Caco-2 (cell line): ENCODE data around the gene CDC42BPG. TPM values are rescaled to one million over a fixed set of nuclear protein-coding genes. Genes with fewer than 3 reads are reported as not detected.

Experiments
- BruUV-seq: library from RNA; stranded (reverse); fragments of 400-500 nt; replicated peaks from 2 replicates; lab custom pipeline; 2021; lab: Mats Ljungman, UMichigan
- CTCF ChIA-PET: fragments of 300-600 bp; sonication (Branson Sonifier 250); formaldehyde crosslinking; loops from one replicate; lab custom pipeline; 2022; ENCODE audit warnings: antibody characterized with exemption; lab: Charles Lee
- POLR2A ChIA-PET: fragments of 300-600 bp; sonication (Branson Sonifier 250); formaldehyde crosslinking; loops from one replicate; lab custom pipeline; 2022; ENCODE audit warnings: antibody characterized with exemption; lab: Charles Lee
- DNase-seq, 2 experiments: peaks; one replicate each; pipeline versions ENCODE4 v3.0.0 to v3.0.0-alpha.2; 2020 to 2022
- H3K27me3 ChIP-seq: replicated peaks from 2 replicates; pipeline ENCODE4 v1.6.0; 2011; ENCODE audit warnings: low read length; ENCODE audit not compliant: control insufficient read depth, insufficient read depth
- H3K36me3 ChIP-seq: 2 replicates; pipeline ENCODE4 v1.5.1; 2011; ENCODE audit warnings: low read length; ENCODE audit not compliant: control insufficient read depth, insufficient read depth
- H3K4me1 ChIP-seq: fragments of 250-450 bp; sonication (Bioruptor Pico); 2 replicates; pipeline ENCODE4 v1.5.1; 2020; ENCODE audit warnings: mild to moderate bottlenecking
- H3K4me3 ChIP-seq: 2 replicates; pipeline ENCODE4 v1.5.1; 2011; ENCODE audit warnings: low read depth, mild to moderate bottlenecking, control low read depth, low read length
- H3K9me3 ChIP-seq: fragments of 250-450 bp; sonication (Bioruptor Pico); 2 replicates; pipeline ENCODE4 v1.5.1; 2020; ENCODE audit warnings: mild to moderate bottlenecking, moderate library complexity
- H3K27ac Mint-ChIP-seq: one replicate; pipeline ENCODE4 v1.8.0; 2022; ENCODE audit warnings: mixed read lengths; ENCODE audit not compliant: unreplicated experiment
- H3K27me3 Mint-ChIP-seq: one replicate; pipeline ENCODE4 v1.8.0; 2022; ENCODE audit warnings: mixed read lengths; ENCODE audit not compliant: insufficient read depth, unreplicated experiment
- H3K36me3 Mint-ChIP-seq: one replicate; pipeline ENCODE4 v1.8.0; 2022; ENCODE audit warnings: mild to moderate bottlenecking, mixed read lengths; ENCODE audit not compliant: insufficient read depth, unreplicated experiment
- H3K4me1 Mint-ChIP-seq: one replicate; pipeline ENCODE4 v1.8.0; 2022; ENCODE audit warnings: low read depth, mixed read lengths; ENCODE audit not compliant: unreplicated experiment
- H3K4me3 Mint-ChIP-seq: one replicate; pipeline ENCODE4 v1.8.0; 2022; ENCODE audit warnings: mild to moderate bottlenecking, moderate library complexity, mixed read lengths; ENCODE audit not compliant: unreplicated experiment
- H3K9me3 Mint-ChIP-seq: one replicate; pipeline ENCODE4 v1.8.0; 2022; ENCODE audit warnings: mixed read lengths; ENCODE audit not compliant: unreplicated experiment
- CTCF ChIP-seq, 2 experiments: fragments of 200-600 bp in 1 of 2; IDR thresholded peaks; 1 replicate in 1 of 2; 2 replicates in 1 of 2; pipeline versions ENCODE4 v1.5.1 to v1.8.0; 2011 to 2022; ENCODE audit warnings: antibody characterized with exemption in 1 of 2, control low read depth in 1 of 2, inconsistent platforms in 1 of 2, low read depth in 1 of 2, low read length in 1 of 2, mild to moderate bottlenecking in 1 of 2, moderate library complexity in 1 of 2; ENCODE audit not compliant: insufficient read depth in 1 of 2, severe bottlenecking in 1 of 2, unreplicated experiment in 1 of 2
- intact Hi-C: fragments of 100-400 bp; cut with micrococcal nuclease; formaldehyde crosslinking; loops from one replicate; pipeline ENCODE4 v1.10.0; 2022; ENCODE audit not compliant: unreplicated experiment
- total RNA-seq: library from RNA; stranded (reverse); gene quantifications from 2 replicates; pipeline ENCODE4 v1.2.3, GENCODE V29; 2022

Gene CDC42BPG
- total RNA-seq, 1 experiment from 2014 or later, result 29.1 TPM

GRCh38 chr11:64891215-64891848 is 46.9 kb upstream of the CDC42BPG start:
- no peaks in the 10 kb centered on the region for H3K27me3 Mint-ChIP-seq
- no TSS peak for BruUV-seq
- Histone ChIP-seq H3K27me3 (no peaks in the 10 kb centered on the region), H3K36me3 (peaks cover 12% of the 10 kb centered on the region), H3K4me1 (peaks cover 68% of the 10 kb centered on the region), H3K4me3 (peak overlapping the region; percentile 78), H3K9me3 (no peaks in the 10 kb centered on the region)
- peaks cover 36% of the 10 kb centered on the region for H3K4me1 Mint-ChIP-seq
- peak overlapping the region; percentile 80 for H3K4me3 Mint-ChIP-seq
- ChIA-PET CTCF (interaction anchor here (1.4 to 5.0 kb wide), 2 partner anchors 14 to 44 kb away, joined by 4 to 51 read pairs; no protein-coding TSS in a partner anchor), POLR2A (interaction anchor here (0.8 to 1.0 kb wide), 2 partner anchors 13 to 112 kb away, joined by 3 read pairs; partner anchors contain the start of gene EHD1)
- intact Hi-C loops, result loop anchor here (5.0 kb wide), 1 partner anchor 89 kb away; the partner anchor contains the start of gene MAP4K2
- TF ChIP-seq CTCF (IDR thresholded peaks at IDR 0.05; ENCODE audit: insufficient read depth in 1 of 2, low read depth in 1 of 2, low read length in 1 of 2, severe bottlenecking in 1 of 2, unreplicated experiment in 1 of 2), result no peak
- DNase-seq, result peak; percentile 63 to 85
- H3K9me3 Mint-ChIP-seq, result no peaks in the 10 kb centered on the region
- peaks cover 57% of the 10 kb centered on the region for H3K36me3 Mint-ChIP-seq
- H3K27ac Mint-ChIP-seq, result peak overlapping the region; percentile 93

GRCh38 chr11:64890522-64890939 is 46.1 kb upstream of the CDC42BPG start:
- H3K4me1 Mint-ChIP-seq, result peaks cover 44% of the 10 kb centered on the region
- no TSS peak for BruUV-seq
- POLR2A ChIA-PET, result interaction anchor here (0.8 to 1.0 kb wide), 2 partner anchors 12 to 111 kb away, joined by 3 read pairs; partner anchors contain the start of gene EHD1
- H3K4me3 Mint-ChIP-seq, result peak overlapping the region; percentile 80
- Histone ChIP-seq H3K36me3 (peaks cover 12% of the 10 kb centered on the region), H3K4me3 (peak overlapping the region; percentile 78), H3K27me3 (no peaks in the 10 kb centered on the region), H3K9me3 (no peaks in the 10 kb centered on the region), H3K4me1 (peaks cover 76% of the 10 kb centered on the region)
- intact Hi-C loops, result loop anchor here (5.0 kb wide), 1 partner anchor 88 kb away; the partner anchor contains the start of gene MAP4K2
- no peaks in the 10 kb centered on the region for H3K9me3 Mint-ChIP-seq
- H3K27me3 Mint-ChIP-seq, result no peaks in the 10 kb centered on the region
- CTCF ChIA-PET, result interaction anchor here (0.7 to 5.0 kb wide), 2 partner anchors 13 to 43 kb away, joined by 8 to 51 read pairs; no protein-coding TSS in a partner anchor
- H3K27ac Mint-ChIP-seq, result peak overlapping the region; percentile 93
- H3K36me3 Mint-ChIP-seq, result peaks cover 54% of the 10 kb centered on the region
- TF ChIP-seq CTCF (IDR thresholded peaks at IDR 0.05; ENCODE audit: insufficient read depth in 1 of 2, low read depth in 1 of 2, low read length in 1 of 2, severe bottlenecking in 1 of 2, unreplicated experiment in 1 of 2), result no peak
- DNase-seq, result no peak

- Mint-ChIP-seq H3K4me3 (peak overlapping the region; percentile 62), H3K27me3 (no peaks in the 10 kb centered on the region), H3K36me3 (peaks cover 57% of the 10 kb centered on the region), H3K4me1 (peaks cover 52% of the 10 kb centered on the region), H3K27ac (peak overlapping the region; percentile 82), H3K9me3 (no peaks in the 10 kb centered on the region)
- ChIA-PET POLR2A (interaction anchor here (0.6 to 2.5 kb wide), 6 partner anchors 11 to 110 kb away, joined by 3 to 21 read pairs (median 4); partner anchors contain the start of genes EHD1 and SF1), CTCF (interaction anchor here (0.5 to 5.0 kb wide), 21 partner anchors 10 to 600 kb away, joined by 3 to 51 read pairs (median 4); partner anchors contain the start of genes ARL2, CDC42BPG, EHD1 and PPP2R5B)
- intact Hi-C loops, result loop anchor here (1.0 to 2.0 kb wide), 5 partner anchors 11 to 124 kb away; partner anchors contain the start of genes ATG2A and EHD1
- peaks cover 12% of the 10 kb centered on the region for H3K36me3 ChIP-seq
- H3K4me1 ChIP-seq, result peaks cover 83% of the 10 kb centered on the region
- no TSS peak for BruUV-seq
- H3K27me3 ChIP-seq, result no peaks in the 10 kb centered on the region
- peak; percentile 95 to 98 for DNase-seq
- no peaks in the 10 kb centered on the region for H3K9me3 ChIP-seq
- no peak overlapping the region for H3K4me3 ChIP-seq
- TF ChIP-seq CTCF (IDR thresholded peaks at IDR 0.05; ENCODE audit: insufficient read depth in 1 of 2, low read depth in 1 of 2, low read length in 1 of 2, severe bottlenecking in 1 of 2, unreplicated experiment in 1 of 2), result no peak
Observed at GRCh38 chr11:64888729-64889511, 44.5 kb upstream of the CDC42BPG start.
